CD4-positive, CD25-positive, alpha-beta regulatory T cell (primary cell): ENCODE results near the gene PRICKLE4. TPM values are rescaled to one million over a fixed set of nuclear protein-coding genes. Genes with fewer than 3 reads are reported as not detected.
A peak's percentile ranks its signal among the peaks of the same experiment; 100 is the strongest.
"Not testable (repeated sequence)": the region's sequence is repeated elsewhere in the genome, so short reads cannot be mapped to it uniquely, and the experiment has no call there.

ENCODE experiments used
- ATAC-seq, 2 donors: fragments of 150-1000 bp; cut with Tn5 transposase; one replicate each; pipeline ENCODE4 v1.10.0; 2021; ENCODE audit warnings: low read depth in 2 of 2, moderate number of reproducible peaks in 2 of 2, moderate library complexity in 1 of 2
- DNase-seq, 3 donors: peaks; one replicate each; pipeline versions ENCODE4 v3.0.0 to v3.0.0-alpha.2; 2012 to 2022; ENCODE audit warnings: mixed read lengths in 1 of 3
- H3K27ac ChIP-seq: one replicate; pipeline ENCODE4 v1.7.0; 2013; ENCODE audit warnings: mild to moderate bottlenecking, low read length; ENCODE audit not compliant: insufficient read depth, poor library complexity, severe bottlenecking
- H3K27me3 ChIP-seq: one replicate; pipeline ENCODE4 v1.7.0; 2013; ENCODE audit warnings: low read length; ENCODE audit not compliant: control insufficient read depth, insufficient read depth
- H3K36me3 ChIP-seq: one replicate; pipeline ENCODE4 v1.7.0; 2013; ENCODE audit warnings: mild to moderate bottlenecking, low read length, moderate library complexity; ENCODE audit not compliant: control insufficient read depth, insufficient read depth
- H3K4me1 ChIP-seq: 2 replicates; pipeline ENCODE4 v1.7.0; 2013; ENCODE audit warnings: mild to moderate bottlenecking, low read length; ENCODE audit not compliant: insufficient read depth, control insufficient read depth, poor library complexity, severe bottlenecking
- H3K4me3 ChIP-seq: one replicate; pipeline ENCODE4 v1.7.0; 2013; ENCODE audit warnings: low read depth, mild to moderate bottlenecking, low read length, moderate library complexity
- H3K9me3 ChIP-seq, 2 experiments: 1 replicate in 1 of 2; 2 replicates in 1 of 2; pipeline ENCODE4 v1.7.0; 2013; ENCODE audit warnings: low read length in 2 of 2, mild to moderate bottlenecking in 1 of 2, moderate library complexity in 1 of 2; ENCODE audit not compliant: control insufficient read depth in 2 of 2
- H3K27ac Mint-ChIP-seq, 3 donors: one replicate each; pipeline ENCODE4 v1.8.0; 2020 to 2022; ENCODE audit warnings: mild to moderate bottlenecking in 3 of 3, mixed read lengths in 3 of 3, moderate library complexity in 2 of 3
- H3K27me3 Mint-ChIP-seq: one replicate; pipeline ENCODE4 v1.8.0; 2022; ENCODE audit warnings: mild to moderate bottlenecking, mixed read lengths
- H3K36me3 Mint-ChIP-seq: one replicate; pipeline ENCODE4 v1.8.0; 2020; ENCODE audit warnings: mixed read lengths
- H3K4me1 Mint-ChIP-seq, 4 donors: one replicate each; pipeline ENCODE4 v1.8.0; 2020 to 2022; ENCODE audit warnings: mixed read lengths in 4 of 4, mild to moderate bottlenecking in 1 of 4
- H3K4me3 Mint-ChIP-seq, 4 donors: one replicate each; pipeline ENCODE4 v1.8.0; 2020 to 2022; ENCODE audit warnings: mild to moderate bottlenecking in 4 of 4, mixed read lengths in 4 of 4, moderate library complexity in 3 of 4
- H3K9me3 Mint-ChIP-seq, 7 donors: one replicate each; pipeline ENCODE4 v1.8.0; 2020 to 2022; ENCODE audit warnings: mixed read lengths in 7 of 7, mild to moderate bottlenecking in 3 of 7, moderate library complexity in 2 of 7
- polyA plus RNA-seq, 4 donors: library from polyadenylated mRNA; unstranded; fragments of 300-500 nt; fragmentation: Illumina TruSeq; gene quantifications; one replicate each; pipeline ENCODE4 v1.2.3, GENCODE V29; 2021
- total RNA-seq: library from RNA; stranded (reverse); gene quantifications from one replicate; pipeline ENCODE4 v1.2.3, GENCODE V29; 2022

PRICKLE4 gene
- total and polyA plus RNA-seq, 5 donors from 2014 or later, result not detected

- Histone ChIP-seq H3K27me3 (no peaks in the 10 kb centered on the region), H3K36me3 (peaks cover 4% of the 10 kb centered on the region), H3K27ac (no peak overlapping the region), H3K4me1 (no peaks in the 10 kb centered on the region), H3K9me3 (no peaks in the 10 kb centered on the region), H3K4me3 (no peak overlapping the region)
- H3K27me3 Mint-ChIP-seq, result no peaks in the 10 kb centered on the region
- no peaks in the 10 kb centered on the region for H3K9me3 Mint-ChIP-seq
- H3K4me3 Mint-ChIP-seq, result no peak overlapping the region
- DNase-seq, result no peak
- H3K4me1 Mint-ChIP-seq, result peaks cover 0 to 7% (median 0%) of the 10 kb centered on the region in 4 donors
- no peak overlapping the region for H3K27ac Mint-ChIP-seq
- ATAC-seq, result no peak
- H3K36me3 Mint-ChIP-seq, result peaks cover 7% of the 10 kb centered on the region
Measured at GRCh38 chr6:41798901-41799558, 18.4 kb downstream of the PRICKLE4 start.

GRCh38 chr6:41799559-41799911 is 19.0 kb downstream of the PRICKLE4 start:
- H3K9me3 ChIP-seq, result no peaks in the 10 kb centered on the region
- no peaks in the 10 kb centered on the region for H3K9me3 Mint-ChIP-seq
- H3K36me3 ChIP-seq, result peaks cover 4% of the 10 kb centered on the region
- H3K4me1 Mint-ChIP-seq, result peaks cover 0 to 7% (median 0%) of the 10 kb centered on the region in 4 donors
- H3K36me3 Mint-ChIP-seq, result peaks cover 7% of the 10 kb centered on the region
- no peaks in the 10 kb centered on the region for H3K27me3 Mint-ChIP-seq
- ATAC-seq (no peak), DNase-seq (no peak)
- no peak overlapping the region for H3K27ac Mint-ChIP-seq
- no peak overlapping the region for H3K27ac ChIP-seq
- no peak overlapping the region for H3K4me3 ChIP-seq
- H3K4me3 Mint-ChIP-seq, result no peak overlapping the region
- no peaks in the 10 kb centered on the region for H3K4me1 ChIP-seq
- no peaks in the 10 kb centered on the region for H3K27me3 ChIP-seq

- Mint-ChIP-seq H3K27me3 (no peaks in the 10 kb centered on the region), H3K4me1 (peaks cover 0 to 7% (median 0%) of the 10 kb centered on the region in 4 donors), H3K27ac (peak overlapping the region in 1 of 3 donors; percentile 11), H3K4me3 (no peak overlapping the region), H3K9me3 (no peaks in the 10 kb centered on the region), H3K36me3 (peaks cover 5% of the 10 kb centered on the region)
- no peaks in the 10 kb centered on the region for H3K9me3 ChIP-seq
- H3K27ac ChIP-seq, result no peak overlapping the region
- DNase-seq (no peak), ATAC-seq (no peak)
- no peak overlapping the region for H3K4me3 ChIP-seq
- no peaks in the 10 kb centered on the region for H3K36me3 ChIP-seq
- no peaks in the 10 kb centered on the region for H3K4me1 ChIP-seq
- H3K27me3 ChIP-seq, result no peaks in the 10 kb centered on the region
Measured at GRCh38 chr6:41801380-41801779, 20.8 kb downstream of the PRICKLE4 start.

GRCh38 chr6:41805830-41806774 is 25.5 kb downstream of the PRICKLE4 start:
- no peak overlapping the region for H3K27ac ChIP-seq

GRCh38 chr6:41811095-41811494 is 30.5 kb downstream of the PRICKLE4 start:
- no peaks in the 10 kb centered on the region for H3K9me3 ChIP-seq
- no peaks in the 10 kb centered on the region for H3K27me3 ChIP-seq
- no peak overlapping the region for H3K27ac ChIP-seq
- no peak overlapping the region for H3K4me3 ChIP-seq
- Mint-ChIP-seq H3K36me3 (no peaks in the 10 kb centered on the region), H3K4me1 (peaks cover 0 to 2% (median 1%) of the 10 kb centered on the region in 4 donors), H3K27ac (no peak overlapping the region), H3K27me3 (no peaks in the 10 kb centered on the region), H3K9me3 (no peaks in the 10 kb centered on the region), H3K4me3 (no peak overlapping the region)
- H3K36me3 ChIP-seq, result no peaks in the 10 kb centered on the region
- H3K4me1 ChIP-seq, result no peaks in the 10 kb centered on the region
- ATAC-seq, result no peak
- DNase-seq, result no peak

More at GRCh38 chr6:41805830-41806774, 25.5 kb downstream of the PRICKLE4 start:
- Mint-ChIP-seq H3K27ac (no peak overlapping the region), H3K27me3 (no peaks in the 10 kb centered on the region), H3K36me3 (peaks cover 3% of the 10 kb centered on the region), H3K9me3 (no peaks in the 10 kb centered on the region), H3K4me1 (peaks cover 0 to 7% (median 1%) of the 10 kb centered on the region in 4 donors), H3K4me3 (no peak overlapping the region)
- ATAC-seq (no peak), DNase-seq (no peak)
- H3K36me3 ChIP-seq, result no peaks in the 10 kb centered on the region
- no peak overlapping the region for H3K4me3 ChIP-seq
- H3K9me3 ChIP-seq, result no peaks in the 10 kb centered on the region
- no peaks in the 10 kb centered on the region for H3K27me3 ChIP-seq
- no peaks in the 10 kb centered on the region for H3K4me1 ChIP-seq

GRCh38 chr6:41811946-41812345 is 31.4 kb downstream of the PRICKLE4 start:
- not testable (repeated sequence) for H3K27me3 Mint-ChIP-seq, H3K4me1 ChIP-seq, H3K9me3 Mint-ChIP-seq, H3K27me3 ChIP-seq, H3K4me3 Mint-ChIP-seq, H3K36me3 ChIP-seq, H3K36me3 Mint-ChIP-seq, DNase-seq, ATAC-seq, H3K27ac ChIP-seq, H3K4me1 Mint-ChIP-seq, H3K9me3 ChIP-seq, H3K27ac Mint-ChIP-seq, H3K4me3 ChIP-seq

- H3K36me3 ChIP-seq, result no peaks in the 10 kb centered on the region
- Mint-ChIP-seq H3K4me3 (no peak overlapping the region), H3K27ac (no peak overlapping the region), H3K27me3 (no peaks in the 10 kb centered on the region), H3K36me3 (no peaks in the 10 kb centered on the region), H3K4me1 (peaks cover 0 to 4% (median 0%) of the 10 kb centered on the region in 4 donors), H3K9me3 (no peaks in the 10 kb centered on the region)
- no peaks in the 10 kb centered on the region for H3K27me3 ChIP-seq
- no peak for ATAC-seq
- H3K27ac ChIP-seq, result no peak overlapping the region
- no peaks in the 10 kb centered on the region for H3K4me1 ChIP-seq
- H3K4me3 ChIP-seq, result no peak overlapping the region
- DNase-seq, result no peak
- no peaks in the 10 kb centered on the region for H3K9me3 ChIP-seq
Measured at GRCh38 chr6:41813469-41813868, 32.9 kb downstream of the PRICKLE4 start.
